ENCODE results near the gene NR5A1.

NR5A1 gene

GRCh38 chr9:124500028-124500795, 7.0 kb downstream of the NR5A1 start:
- no peak for DNase-seq (ENCODE audit: low read depth)
- H3K4me3 ChIP-seq (ENCODE audit: low read length), result no peak overlapping the region
- no peak for TF ChIP-seq CTCF (conservative IDR thresholded peaks at IDR 0.05; ENCODE audit: low read depth, low read length)

- no peak for TF ChIP-seq CTCF (conservative IDR thresholded peaks at IDR 0.05; ENCODE audit: low read depth, low read length)
- DNase-seq (ENCODE audit: low read depth), result no peak
- H3K4me3 ChIP-seq (ENCODE audit: low read length), result no peak overlapping the region
These were observed 8.0 kb downstream of the NR5A1 start for GRCh38 chr9:124499216-124499615.

- TF ChIP-seq CTCF (conservative IDR thresholded peaks at IDR 0.05; ENCODE audit: low read depth, low read length), result no peak
- no peak for DNase-seq (ENCODE audit: low read depth)
- H3K4me3 ChIP-seq (ENCODE audit: low read length), result no peak overlapping the region
These were observed 8.6 kb downstream of the NR5A1 start for GRCh38 chr9:124498499-124499146.

- no peak for TF ChIP-seq CTCF (conservative IDR thresholded peaks at IDR 0.05; ENCODE audit: low read depth, low read length)
- H3K4me3 ChIP-seq (ENCODE audit: low read length), result no peak overlapping the region
- no peak for DNase-seq (ENCODE audit: low read depth)
These were observed 9.2 kb downstream of the NR5A1 start for GRCh38 chr9:124498040-124498439.

GRCh38 chr9:124497441-124497840, 9.8 kb downstream of the NR5A1 start:
- no peak for TF ChIP-seq CTCF (conservative IDR thresholded peaks at IDR 0.05; ENCODE audit: low read depth, low read length)
- no peak overlapping the region for H3K4me3 ChIP-seq (ENCODE audit: low read length)
- no peak for DNase-seq (ENCODE audit: low read depth)

- no peak overlapping the region for H3K4me3 ChIP-seq (ENCODE audit: low read length)
- no peak for TF ChIP-seq CTCF (conservative IDR thresholded peaks at IDR 0.05; ENCODE audit: low read depth, low read length)
- no peak for DNase-seq (ENCODE audit: low read depth)
These were observed 10.7 kb downstream of the NR5A1 start for GRCh38 chr9:124496463-124496862.

- no peak for DNase-seq (ENCODE audit: low read depth)
- TF ChIP-seq CTCF (conservative IDR thresholded peaks at IDR 0.05; ENCODE audit: low read depth, low read length), result no peak
- H3K4me3 ChIP-seq (ENCODE audit: low read length), result no peak overlapping the region
These were observed 11.1 kb downstream of the NR5A1 start for GRCh38 chr9:124496075-124496449.

Data from retinal pigment epithelial cell (primary cell).